Stimulated activated CD8-positive, alpha-beta memory T cell treated with anti-CD3 and anti-CD28 coated beads, Interleukin-4, amount 100 ng/mL, for 4 hours (primary cell): ENCODE data around the gene SETD5.
A peak's percentile ranks its signal among the peaks of the same experiment; 100 is the strongest.
"Not testable (repeated sequence)": the region's sequence is repeated elsewhere in the genome, so short reads cannot be mapped to it uniquely, and the experiment has no call there.

Experiments used
- DNase-seq, 2 donors: peaks; one replicate each; pipeline ENCODE4 v3.0.0-alpha.2; 2020; ENCODE audit warnings: low read depth in 2 of 2, low spot score in 1 of 2

Gene SETD5

DNA sequence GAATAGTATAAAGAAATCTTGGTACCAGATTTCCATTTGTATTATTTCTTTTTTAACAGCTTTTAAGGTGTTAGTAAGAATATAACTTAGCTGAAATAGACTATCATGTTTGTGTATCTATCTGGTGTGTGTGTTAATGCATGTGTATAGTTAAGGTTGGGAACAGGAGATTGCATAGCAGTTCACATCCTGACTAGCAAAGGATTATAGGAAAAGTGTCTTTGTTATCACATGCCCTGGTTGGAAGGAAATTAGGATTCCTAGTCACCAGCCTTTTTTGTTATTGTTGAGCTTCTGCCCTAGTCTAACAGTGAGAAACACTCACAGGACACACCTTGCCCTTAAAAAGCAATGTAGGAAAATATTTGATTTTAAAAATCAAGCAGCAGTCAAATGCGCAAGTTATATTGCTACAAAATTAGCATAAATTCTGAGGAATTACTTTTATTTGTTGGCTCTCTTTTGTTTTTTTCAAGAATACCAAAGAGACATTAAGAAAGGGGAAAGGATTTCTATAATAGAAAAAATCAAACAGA, 58.2 kb downstream of the SETD5 start:
- no peak for DNase-seq

DNA sequence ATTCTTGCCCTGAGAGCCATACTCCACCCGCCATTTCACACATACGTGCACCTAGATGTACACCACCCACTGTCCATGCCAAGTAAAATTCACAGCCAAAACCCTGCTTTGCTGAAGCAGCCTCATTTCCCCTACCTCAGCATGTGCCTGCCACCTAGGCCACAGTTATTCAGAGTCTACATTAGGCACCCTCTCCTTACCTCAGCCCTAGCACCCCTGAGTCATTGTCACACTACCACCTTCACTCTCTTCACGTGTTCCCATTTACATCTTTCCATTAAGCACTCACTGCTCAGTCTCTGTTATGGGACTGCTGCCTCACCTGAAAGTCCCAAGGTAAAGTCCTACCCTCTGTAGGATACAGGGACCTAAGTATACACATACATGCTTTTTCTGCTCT, 70.0 kb downstream of the SETD5 start:
- DNase-seq, result no peak

GRCh38 chr3:9468460-9468859, 71.0 kb downstream of the SETD5 start:
- no peak for DNase-seq

- DNase-seq, result no peak
These were observed 72.6 kb downstream of the SETD5 start for GRCh38 chr3:9469986-9470385.

GRCh38 chr3:9473496-9474065, 76.2 kb downstream of the SETD5 start:
- no peak for DNase-seq

DNA sequence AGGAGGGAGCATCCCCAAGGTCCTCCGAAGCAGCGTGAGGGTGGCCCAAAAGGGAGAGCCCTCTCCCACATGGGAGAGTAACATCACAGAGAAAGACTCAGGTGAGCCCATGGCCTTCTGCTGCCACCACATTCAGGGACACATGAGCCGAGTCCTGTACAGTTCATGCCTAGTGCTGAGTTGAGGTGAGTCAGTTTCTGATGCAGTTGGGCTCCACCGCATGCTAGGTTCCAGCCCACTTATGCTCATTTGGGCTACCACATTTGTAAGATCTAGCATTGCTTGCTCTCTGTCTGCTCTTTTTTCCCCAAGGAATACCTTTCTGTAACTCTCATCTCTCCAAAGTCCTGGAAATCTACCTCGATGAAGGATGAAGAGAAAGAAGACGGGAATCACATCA, 77.1 kb downstream of the SETD5 start:
- DNase-seq, result no peak

- no peak for DNase-seq
These were observed 79.5 kb downstream of the SETD5 start for GRCh38 chr3:9476935-9477334.

GRCh38 chr3:9480265-9480664, 82.8 kb downstream of the SETD5 start:
- no peak for DNase-seq

DNA sequence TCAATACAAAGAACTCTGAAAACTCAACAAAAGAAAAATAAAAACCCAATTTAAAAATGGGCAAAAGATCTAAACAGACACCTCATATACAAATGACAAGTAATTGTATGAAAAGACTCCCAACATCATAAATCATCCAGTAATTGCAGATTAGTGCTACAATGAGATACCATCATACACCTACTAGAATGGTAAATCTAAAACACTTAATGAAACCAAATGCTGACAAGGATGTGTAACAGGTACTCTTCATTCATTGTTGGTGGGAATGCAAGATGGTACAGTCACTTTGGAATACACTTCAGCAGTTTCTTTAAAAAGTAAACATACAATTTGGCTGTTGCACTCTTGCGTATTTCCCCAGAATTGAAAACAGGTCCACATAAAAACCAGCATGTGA, 87.8 kb downstream of the SETD5 start:
- no peak for DNase-seq

DNA sequence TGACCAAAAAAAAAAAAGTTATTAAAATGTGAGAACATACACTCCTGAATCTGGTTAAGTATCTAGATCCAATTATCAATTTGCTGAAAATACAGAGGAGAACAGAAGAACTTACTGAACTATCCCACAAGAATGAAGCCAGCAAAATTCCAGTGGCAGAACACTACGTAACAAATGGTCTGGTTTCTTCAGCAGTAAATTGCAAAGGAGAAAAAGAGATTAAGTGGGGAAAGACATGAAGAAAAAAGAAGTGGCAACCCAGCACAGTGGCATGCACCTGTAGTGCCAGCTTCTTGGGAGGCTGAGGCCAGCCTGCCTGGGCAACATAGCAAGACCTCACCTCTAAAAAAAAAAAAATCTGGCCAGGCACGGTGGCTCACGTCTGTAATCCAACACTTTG, 94.1 kb downstream of the SETD5 start:
- no peak for DNase-seq

DNA sequence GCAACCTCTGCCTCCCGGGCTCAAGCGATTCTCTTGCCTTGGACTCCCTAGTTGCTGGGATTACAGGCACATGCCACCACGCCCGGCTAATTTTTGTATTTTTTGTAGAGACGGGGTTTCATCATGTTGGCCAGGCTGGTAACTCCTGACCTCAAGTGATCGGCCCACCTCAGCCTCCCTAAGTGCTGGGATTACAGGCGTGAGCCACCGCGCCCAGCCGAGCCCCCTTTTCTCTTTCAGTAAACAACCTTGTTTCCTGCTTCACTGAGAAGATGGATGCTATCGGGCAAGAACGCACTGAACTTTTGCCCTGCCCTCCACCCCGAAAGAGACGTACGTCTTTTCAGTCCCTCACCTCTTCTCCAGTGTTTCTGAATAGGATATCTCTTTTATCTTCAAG, 96.6 kb downstream of the SETD5 start:
- not testable (repeated sequence) for DNase-seq

- DNase-seq, result no peak
These were observed 99.5 kb downstream of the SETD5 start for GRCh38 chr3:9496893-9497292.

DNA sequence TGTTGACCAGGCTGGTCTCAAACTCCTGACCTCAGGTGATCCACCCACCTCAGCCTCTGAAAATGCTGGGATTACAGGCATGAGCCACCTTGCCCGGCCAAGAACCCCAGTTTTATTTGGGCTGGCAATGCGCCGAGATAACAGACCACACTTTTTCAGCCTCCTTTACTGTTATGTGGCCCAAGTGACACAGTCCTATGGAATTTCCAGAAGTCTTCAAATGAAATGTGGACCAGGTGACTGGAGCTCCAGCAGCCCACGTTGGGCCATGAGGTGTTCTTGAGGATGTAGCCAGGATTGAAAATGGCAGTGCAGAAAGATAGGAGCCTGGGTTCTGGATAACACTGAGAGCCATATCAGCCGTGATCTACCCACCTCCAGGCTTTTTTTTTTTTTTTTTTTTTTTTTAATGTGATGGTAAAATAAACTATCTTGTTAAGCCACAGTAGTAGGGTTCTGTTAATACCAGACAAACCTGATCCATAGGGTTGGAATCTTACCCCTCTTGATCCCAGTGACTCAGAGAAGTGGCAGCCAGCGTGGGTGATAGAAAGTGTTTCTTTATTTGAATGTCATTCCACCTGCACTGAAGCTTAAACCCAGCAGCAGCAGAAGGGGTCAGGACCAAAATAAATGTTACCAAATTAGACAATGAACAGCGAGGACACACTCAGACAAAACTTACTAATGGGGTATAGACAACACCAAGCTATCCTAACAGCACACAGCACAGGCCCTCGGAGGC, 100.6 kb downstream of the SETD5 start:
- no peak for DNase-seq

DNA sequence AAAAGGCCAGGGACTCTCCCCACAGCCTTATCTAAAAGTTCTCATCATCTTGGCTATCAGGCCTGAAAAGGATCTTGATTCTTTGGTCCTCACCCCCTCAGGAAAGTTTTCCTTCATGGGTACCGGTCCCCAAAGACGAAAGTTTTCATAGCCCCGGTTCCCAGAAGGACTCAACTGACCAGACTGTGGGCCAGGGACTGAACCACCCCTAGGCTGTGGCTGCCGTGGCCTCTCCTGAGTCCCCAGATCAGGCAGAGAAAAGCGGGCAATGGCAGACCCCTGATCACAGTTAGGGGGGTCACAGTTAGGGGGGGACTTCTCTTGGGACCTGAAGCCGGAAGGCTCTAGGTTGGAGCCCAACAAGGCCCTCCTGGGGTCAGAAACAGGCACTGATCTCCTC, 101.4 kb downstream of the SETD5 start:
- DNase-seq, result no peak

- DNase-seq, result no peak
These were observed 102.2 kb downstream of the SETD5 start for GRCh38 chr3:9499455-9500107.

- DNase-seq, result peak in 1 of 2 donors; percentile 12
These were observed 103.0 kb downstream of the SETD5 start for GRCh38 chr3:9500108-9501050.

GRCh38 chr3:9501226-9501625, 103.8 kb downstream of the SETD5 start:
- no peak for DNase-seq

DNA sequence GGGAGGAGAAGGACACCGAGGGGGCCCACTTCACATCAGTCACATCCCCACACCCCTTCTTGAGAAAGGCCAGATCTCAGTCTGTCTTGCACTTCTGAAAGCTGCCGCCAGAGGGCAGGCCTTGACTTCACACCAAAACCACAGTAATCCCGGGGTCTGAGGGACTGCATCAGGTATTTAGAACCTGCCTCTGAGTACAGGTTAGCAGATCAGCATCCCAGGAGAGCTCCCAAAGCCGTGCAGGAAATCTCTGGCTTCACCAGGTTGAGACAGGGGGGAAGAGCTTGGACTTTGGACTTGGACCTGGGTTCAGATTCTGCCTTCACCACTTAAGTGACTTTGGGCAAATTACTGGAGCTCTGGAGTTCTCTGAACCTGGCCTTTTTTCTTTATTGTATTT, 105.9 kb downstream of the SETD5 start:
- peak; percentile 34 to 40 for DNase-seq

DNA sequence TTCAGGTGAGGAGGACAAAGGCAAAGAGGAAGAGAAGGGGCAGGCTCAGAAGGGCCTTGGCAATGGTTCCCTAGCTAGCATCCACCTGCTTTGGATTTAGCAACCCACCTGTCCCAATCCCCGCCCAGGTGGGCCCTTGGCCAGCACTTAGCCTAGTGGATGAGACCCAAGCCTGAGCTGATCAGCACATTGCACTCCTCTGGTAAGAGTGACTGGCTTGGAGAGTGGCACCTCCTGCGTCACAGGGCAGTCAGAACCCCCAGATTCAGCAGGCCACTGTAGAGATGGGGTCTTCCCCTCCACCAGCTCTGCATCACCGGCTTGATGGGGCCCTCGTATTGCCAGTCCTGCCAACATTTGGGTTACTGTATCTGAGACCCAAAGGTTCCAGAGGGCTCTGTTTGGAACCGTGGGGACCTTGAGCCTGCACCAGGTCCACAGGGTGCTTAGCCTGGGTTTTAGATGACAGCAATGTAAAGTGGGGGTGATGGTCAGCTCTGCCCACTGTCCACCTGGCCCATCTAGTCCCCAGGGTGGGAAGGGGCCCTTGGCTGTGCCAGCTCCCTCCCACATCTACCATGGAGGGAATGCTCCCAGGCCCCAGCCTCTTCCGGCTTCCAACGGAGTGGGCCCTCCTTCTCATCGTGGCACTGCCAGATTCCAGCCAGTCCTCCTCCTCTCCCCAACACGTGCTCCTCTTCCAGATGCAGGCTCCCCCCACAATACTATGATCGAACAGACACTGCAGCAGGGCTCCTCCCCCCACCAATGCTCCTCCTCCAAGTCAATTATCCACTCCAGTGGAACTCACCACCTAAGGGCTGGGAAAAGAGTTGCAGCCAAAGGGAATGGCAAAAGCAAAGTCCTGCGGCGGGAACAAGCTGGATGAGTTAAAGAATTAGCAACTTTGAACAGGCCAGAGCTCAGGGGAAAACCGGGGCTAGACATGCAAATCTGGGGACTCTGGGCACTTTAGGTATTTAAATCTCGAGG, 110.5 kb downstream of the SETD5 start:
- DNase-seq, result no peak

DNA sequence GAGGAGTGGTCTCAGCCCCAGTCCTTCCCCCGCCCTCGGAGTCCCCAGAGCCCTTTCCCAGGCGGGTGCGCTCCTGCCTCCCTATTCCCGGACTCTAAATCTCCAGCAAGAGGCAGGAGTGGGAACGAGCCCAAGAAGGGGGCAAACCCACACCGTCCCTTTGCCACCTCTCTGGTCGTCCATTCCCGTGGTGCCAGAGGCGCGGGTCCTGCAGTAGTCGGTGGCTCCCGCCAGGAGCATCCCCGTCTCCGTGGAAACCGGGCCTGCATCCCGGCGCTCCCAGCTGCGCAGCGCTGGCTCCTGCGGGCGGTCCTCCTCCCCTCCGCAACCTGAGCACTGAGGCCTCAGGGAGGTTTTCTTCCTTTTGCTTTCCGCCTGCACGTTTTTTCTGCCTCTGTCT, 111.4 kb downstream of the SETD5 start:
- DNase-seq, result no peak
